Liver (tissue), 3 donors: Measurements from ENCODE around the gene MOV10.

Source experiments
- EGR1 ChIP-seq, 2 donors: IDR thresholded peaks; 2 replicates each; pipeline ENCODE4 v1.6.1; 2016 to 2018; ENCODE audit warnings: antibody characterized with exemption in 2 of 2, low read depth in 2 of 2
- FOXA1 ChIP-seq: IDR thresholded peaks from 2 replicates; pipeline ENCODE4 v1.6.1; 2016; ENCODE audit warnings: antibody characterized with exemption
- GABPA ChIP-seq, 2 donors: IDR thresholded peaks in 1 of 2; conservative IDR thresholded peaks in 1 of 2; 2 replicates each; pipeline ENCODE4 v1.6.1; 2016; ENCODE audit warnings: antibody characterized with exemption in 2 of 2, mild to moderate bottlenecking in 1 of 2, moderate library complexity in 1 of 2
- JUND ChIP-seq, 2 donors: IDR thresholded peaks; 2 replicates each; pipeline ENCODE4 v1.6.1; 2016; ENCODE audit warnings: antibody characterized with exemption in 2 of 2
- RAD21 ChIP-seq, 2 donors: IDR thresholded peaks; 2 replicates each; pipeline ENCODE4 v1.6.1; 2016; ENCODE audit warnings: antibody characterized with exemption in 2 of 2, mild to moderate bottlenecking in 2 of 2
- SP1 ChIP-seq: IDR thresholded peaks from 2 replicates; pipeline ENCODE4 v1.6.1; 2018; ENCODE audit warnings: antibody characterized with exemption, mild to moderate bottlenecking
- TAF1 ChIP-seq: conservative IDR thresholded peaks from 2 replicates; pipeline ENCODE4 v1.6.1; 2016; ENCODE audit warnings: antibody characterized with exemption, mild to moderate bottlenecking
- YY1 ChIP-seq: IDR thresholded peaks from 2 replicates; pipeline ENCODE4 v1.6.1; 2016; ENCODE audit warnings: antibody characterized with exemption, mild to moderate bottlenecking
- TF ChIP-seq, protein P1 (sequence below): fragments of 150-350 bp; IDR thresholded peaks from 2 replicates; pipeline ENCODE4 v1.5.1; 2017; ENCODE audit warnings: improper control_type of control experiment, low read depth, low read length; ENCODE audit not compliant: missing input control
- TF ChIP-seq, protein P2 (sequence below): IDR thresholded peaks from 2 replicates; pipeline ENCODE4 v1.6.1; 2016; ENCODE audit warnings: antibody characterized with exemption, mild to moderate bottlenecking
- TF ChIP-seq, protein P3 (sequence below): IDR thresholded peaks from 2 replicates; pipeline ENCODE4 v1.6.1; 2016; ENCODE audit warnings: antibody characterized with exemption
- TF ChIP-seq, protein P4 (sequence below): IDR thresholded peaks from 2 replicates; pipeline ENCODE4 v1.6.1; 2016; ENCODE audit warnings: antibody characterized with exemption
- TF ChIP-seq, protein P5 (sequence below): IDR thresholded peaks from 2 replicates; pipeline ENCODE4 v1.6.1; 2016; ENCODE audit warnings: antibody characterized with exemption
- donor health status: healthy.
- donor health status: healthy.

DNA sequence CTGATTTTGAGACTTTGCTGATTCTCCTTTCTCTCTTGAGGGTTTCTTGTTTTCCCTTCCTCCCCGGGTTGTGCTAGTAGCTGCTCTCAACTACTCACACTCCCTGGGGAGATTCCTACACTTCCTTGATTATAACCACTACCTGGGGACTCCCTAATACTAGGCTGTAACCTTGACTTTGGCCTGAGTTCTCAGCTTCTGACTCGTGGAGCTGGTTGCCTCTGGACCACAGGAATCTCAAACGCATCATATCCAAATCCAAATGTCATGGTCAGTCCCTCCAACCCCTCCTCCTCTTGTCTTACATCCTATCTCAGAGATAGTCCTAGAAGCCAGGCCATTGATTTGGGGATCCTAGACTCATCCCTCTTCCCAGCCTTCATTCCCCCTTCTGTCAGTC is 12.0 kb downstream of the MOV10 start:
- TF ChIP-seq, protein P1, sequence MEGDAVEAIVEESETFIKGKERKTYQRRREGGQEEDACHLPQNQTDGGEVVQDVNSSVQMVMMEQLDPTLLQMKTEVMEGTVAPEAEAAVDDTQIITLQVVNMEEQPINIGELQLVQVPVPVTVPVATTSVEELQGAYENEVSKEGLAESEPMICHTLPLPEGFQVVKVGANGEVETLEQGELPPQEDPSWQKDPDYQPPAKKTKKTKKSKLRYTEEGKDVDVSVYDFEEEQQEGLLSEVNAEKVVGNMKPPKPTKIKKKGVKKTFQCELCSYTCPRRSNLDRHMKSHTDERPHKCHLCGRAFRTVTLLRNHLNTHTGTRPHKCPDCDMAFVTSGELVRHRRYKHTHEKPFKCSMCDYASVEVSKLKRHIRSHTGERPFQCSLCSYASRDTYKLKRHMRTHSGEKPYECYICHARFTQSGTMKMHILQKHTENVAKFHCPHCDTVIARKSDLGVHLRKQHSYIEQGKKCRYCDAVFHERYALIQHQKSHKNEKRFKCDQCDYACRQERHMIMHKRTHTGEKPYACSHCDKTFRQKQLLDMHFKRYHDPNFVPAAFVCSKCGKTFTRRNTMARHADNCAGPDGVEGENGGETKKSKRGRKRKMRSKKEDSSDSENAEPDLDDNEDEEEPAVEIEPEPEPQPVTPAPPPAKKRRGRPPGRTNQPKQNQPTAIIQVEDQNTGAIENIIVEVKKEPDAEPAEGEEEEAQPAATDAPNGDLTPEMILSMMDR: no peak
- TF ChIP-seq, protein P2, sequence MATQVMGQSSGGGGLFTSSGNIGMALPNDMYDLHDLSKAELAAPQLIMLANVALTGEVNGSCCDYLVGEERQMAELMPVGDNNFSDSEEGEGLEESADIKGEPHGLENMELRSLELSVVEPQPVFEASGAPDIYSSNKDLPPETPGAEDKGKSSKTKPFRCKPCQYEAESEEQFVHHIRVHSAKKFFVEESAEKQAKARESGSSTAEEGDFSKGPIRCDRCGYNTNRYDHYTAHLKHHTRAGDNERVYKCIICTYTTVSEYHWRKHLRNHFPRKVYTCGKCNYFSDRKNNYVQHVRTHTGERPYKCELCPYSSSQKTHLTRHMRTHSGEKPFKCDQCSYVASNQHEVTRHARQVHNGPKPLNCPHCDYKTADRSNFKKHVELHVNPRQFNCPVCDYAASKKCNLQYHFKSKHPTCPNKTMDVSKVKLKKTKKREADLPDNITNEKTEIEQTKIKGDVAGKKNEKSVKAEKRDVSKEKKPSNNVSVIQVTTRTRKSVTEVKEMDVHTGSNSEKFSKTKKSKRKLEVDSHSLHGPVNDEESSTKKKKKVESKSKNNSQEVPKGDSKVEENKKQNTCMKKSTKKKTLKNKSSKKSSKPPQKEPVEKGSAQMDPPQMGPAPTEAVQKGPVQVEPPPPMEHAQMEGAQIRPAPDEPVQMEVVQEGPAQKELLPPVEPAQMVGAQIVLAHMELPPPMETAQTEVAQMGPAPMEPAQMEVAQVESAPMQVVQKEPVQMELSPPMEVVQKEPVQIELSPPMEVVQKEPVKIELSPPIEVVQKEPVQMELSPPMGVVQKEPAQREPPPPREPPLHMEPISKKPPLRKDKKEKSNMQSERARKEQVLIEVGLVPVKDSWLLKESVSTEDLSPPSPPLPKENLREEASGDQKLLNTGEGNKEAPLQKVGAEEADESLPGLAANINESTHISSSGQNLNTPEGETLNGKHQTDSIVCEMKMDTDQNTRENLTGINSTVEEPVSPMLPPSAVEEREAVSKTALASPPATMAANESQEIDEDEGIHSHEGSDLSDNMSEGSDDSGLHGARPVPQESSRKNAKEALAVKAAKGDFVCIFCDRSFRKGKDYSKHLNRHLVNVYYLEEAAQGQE: no peak
- TF ChIP-seq, protein P3, sequence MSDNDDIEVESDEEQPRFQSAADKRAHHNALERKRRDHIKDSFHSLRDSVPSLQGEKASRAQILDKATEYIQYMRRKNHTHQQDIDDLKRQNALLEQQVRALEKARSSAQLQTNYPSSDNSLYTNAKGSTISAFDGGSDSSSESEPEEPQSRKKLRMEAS: no peak
- no peak for TF ChIP-seq GABPA (IDR thresholded peaks at IDR 0.05 in 1 of 2, conservative IDR thresholded peaks at IDR 0.05 in 1 of 2)
- TF ChIP-seq, protein P4, sequence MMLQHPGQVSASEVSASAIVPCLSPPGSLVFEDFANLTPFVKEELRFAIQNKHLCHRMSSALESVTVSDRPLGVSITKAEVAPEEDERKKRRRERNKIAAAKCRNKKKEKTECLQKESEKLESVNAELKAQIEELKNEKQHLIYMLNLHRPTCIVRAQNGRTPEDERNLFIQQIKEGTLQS: no peak
- TF ChIP-seq JUND (IDR thresholded peaks at IDR 0.05): no peak
- TF ChIP-seq RAD21 (IDR thresholded peaks at IDR 0.05): no peak
- TF ChIP-seq, protein P5, sequence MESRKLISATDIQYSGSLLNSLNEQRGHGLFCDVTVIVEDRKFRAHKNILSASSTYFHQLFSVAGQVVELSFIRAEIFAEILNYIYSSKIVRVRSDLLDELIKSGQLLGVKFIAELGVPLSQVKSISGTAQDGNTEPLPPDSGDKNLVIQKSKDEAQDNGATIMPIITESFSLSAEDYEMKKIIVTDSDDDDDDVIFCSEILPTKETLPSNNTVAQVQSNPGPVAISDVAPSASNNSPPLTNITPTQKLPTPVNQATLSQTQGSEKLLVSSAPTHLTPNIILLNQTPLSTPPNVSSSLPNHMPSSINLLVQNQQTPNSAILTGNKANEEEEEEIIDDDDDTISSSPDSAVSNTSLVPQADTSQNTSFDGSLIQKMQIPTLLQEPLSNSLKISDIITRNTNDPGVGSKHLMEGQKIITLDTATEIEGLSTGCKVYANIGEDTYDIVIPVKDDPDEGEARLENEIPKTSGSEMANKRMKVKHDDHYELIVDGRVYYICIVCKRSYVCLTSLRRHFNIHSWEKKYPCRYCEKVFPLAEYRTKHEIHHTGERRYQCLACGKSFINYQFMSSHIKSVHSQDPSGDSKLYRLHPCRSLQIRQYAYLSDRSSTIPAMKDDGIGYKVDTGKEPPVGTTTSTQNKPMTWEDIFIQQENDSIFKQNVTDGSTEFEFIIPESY: no peak
- no peak for TF ChIP-seq SP1
- TF ChIP-seq TAF1: no peak
- no peak for TF ChIP-seq EGR1 (IDR thresholded peaks at IDR 0.05; ENCODE audit: low read depth in 2 of 2)
- no peak for TF ChIP-seq YY1
- TF ChIP-seq FOXA1: no peak
